ENCODE results near the gene ATP4B. TPM values are rescaled to one million over a fixed set of nuclear protein-coding genes. Genes with fewer than 3 reads are reported as not detected.

ATP4B gene
- total RNA-seq, 2 experiments from 2014 or later = not detected

DNA sequence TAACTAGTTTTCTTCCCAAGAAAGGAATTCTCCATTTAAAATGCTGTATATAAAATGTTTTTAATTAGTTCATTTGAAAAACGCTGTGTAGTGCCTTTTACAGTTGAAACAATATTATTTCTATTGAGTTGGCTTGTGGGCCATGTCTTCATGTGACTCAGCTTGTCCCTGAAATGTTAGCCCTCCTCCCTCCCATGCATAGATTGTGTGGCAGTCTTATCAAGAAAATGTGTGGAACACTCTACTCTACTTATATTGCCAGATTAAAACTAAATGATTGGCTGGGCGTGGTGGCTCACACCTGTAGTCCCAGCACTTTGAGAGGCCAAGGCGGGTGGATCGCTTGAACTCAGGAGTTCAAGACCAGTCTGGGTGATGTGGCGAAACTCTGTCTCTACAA is 40.0 kb downstream of the ATP4B start:
- no peak for DNase-seq (ENCODE audit: low spot score)
- no peak for TF ChIP-seq EZH2phosphoT487 (IDR thresholded peaks at IDR 0.05; ENCODE audit: borderline replicate concordance, low read depth, low read length)
- TF ChIP-seq, protein P1, sequence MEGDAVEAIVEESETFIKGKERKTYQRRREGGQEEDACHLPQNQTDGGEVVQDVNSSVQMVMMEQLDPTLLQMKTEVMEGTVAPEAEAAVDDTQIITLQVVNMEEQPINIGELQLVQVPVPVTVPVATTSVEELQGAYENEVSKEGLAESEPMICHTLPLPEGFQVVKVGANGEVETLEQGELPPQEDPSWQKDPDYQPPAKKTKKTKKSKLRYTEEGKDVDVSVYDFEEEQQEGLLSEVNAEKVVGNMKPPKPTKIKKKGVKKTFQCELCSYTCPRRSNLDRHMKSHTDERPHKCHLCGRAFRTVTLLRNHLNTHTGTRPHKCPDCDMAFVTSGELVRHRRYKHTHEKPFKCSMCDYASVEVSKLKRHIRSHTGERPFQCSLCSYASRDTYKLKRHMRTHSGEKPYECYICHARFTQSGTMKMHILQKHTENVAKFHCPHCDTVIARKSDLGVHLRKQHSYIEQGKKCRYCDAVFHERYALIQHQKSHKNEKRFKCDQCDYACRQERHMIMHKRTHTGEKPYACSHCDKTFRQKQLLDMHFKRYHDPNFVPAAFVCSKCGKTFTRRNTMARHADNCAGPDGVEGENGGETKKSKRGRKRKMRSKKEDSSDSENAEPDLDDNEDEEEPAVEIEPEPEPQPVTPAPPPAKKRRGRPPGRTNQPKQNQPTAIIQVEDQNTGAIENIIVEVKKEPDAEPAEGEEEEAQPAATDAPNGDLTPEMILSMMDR (conservative IDR thresholded peaks at IDR 0.05; ENCODE audit: low read length) = no peak
- H3K4me3 ChIP-seq (ENCODE audit: low read depth, low read length, poor library complexity, severe bottlenecking) = no peak overlapping the region
- peaks cover 27% of the 10 kb centered on the region; the same call in 1 of the 2 replicates for H3K79me2 ChIP-seq (ENCODE audit: insufficient read depth, low read depth, low read length)
- intact Hi-C loops (cut with micrococcal nuclease; ENCODE audit: unreplicated experiment) = no loop called here
- no peaks in the 10 kb centered on the region for H4K20me1 ChIP-seq (ENCODE audit: insufficient read depth, low read length)
- no TSS peak for BruUV-seq (replicated peaks)
- H3K4me2 ChIP-seq (ENCODE audit: low read length) = no peak overlapping the region
- H3K36me3 ChIP-seq (ENCODE audit: insufficient read depth, low read length) = peaks cover 76% of the 10 kb centered on the region
- no peak overlapping the region for H3K27ac ChIP-seq (ENCODE audit: low read depth, low read length, poor library complexity, severe bottlenecking)
- H2AFZ ChIP-seq (ENCODE audit: low read length) = no peak overlapping the region
- H3K9me3 ChIP-seq (ENCODE audit: low read length) = no peaks in the 10 kb centered on the region
- H3K4me1 ChIP-seq (ENCODE audit: insufficient read depth, low read length, poor library complexity, severe bottlenecking) = no peaks in the 10 kb centered on the region
- ChIA-PET POLR2A (no interaction called here), CTCF (ENCODE audit: unreplicated experiment) (no interaction called here)
- H3K9me2 ChIP-seq (ENCODE audit: insufficient read depth, low read length) = no peaks in the 10 kb centered on the region

DNA sequence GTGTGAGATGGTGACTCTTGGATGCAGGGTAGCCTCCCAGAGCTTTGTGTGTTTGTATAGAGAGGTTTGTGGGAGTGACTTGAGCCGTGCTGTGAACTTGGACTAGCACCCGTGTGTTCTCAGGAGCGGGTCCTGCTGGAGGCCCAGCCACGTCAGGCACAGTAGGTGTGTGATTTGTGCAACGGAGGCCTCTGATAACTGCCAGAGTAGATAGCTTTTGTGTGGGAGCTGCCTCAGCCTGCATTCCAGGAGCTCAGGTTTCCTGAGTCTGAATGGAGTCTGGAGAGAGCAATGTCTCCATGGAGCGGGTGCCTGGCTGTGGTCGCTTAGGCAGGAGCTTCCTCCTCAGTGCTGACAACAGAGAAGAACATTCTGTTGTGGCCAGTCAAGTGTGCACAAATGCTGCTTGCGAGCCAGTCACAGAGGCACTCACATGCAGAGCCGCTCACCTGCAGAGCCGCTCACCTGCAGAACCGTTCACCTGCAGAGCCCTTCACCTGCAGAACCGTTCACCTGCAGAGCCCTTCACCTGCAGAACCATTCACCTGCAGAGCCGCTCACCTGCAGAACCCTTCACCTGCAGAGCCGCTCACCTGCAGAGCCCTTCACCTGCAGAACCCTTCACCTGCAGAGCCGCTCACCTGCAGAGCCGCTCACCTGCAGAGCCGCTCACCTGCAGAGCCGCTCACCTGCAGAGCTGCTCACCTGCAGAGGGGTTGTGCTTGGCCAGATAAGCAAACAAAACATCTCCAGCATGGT is 40.8 kb downstream of the ATP4B start:
- POLR2A ChIA-PET = no interaction called here

More for the DNA sequence above, 40.8 kb downstream of the ATP4B start:
- CTCF ChIA-PET (ENCODE audit: unreplicated experiment) = no interaction called here
- Histone ChIP-seq H3K4me1 (ENCODE audit: insufficient read depth, low read length, poor library complexity, severe bottlenecking) (no peaks in the 10 kb centered on the region), H3K36me3 (ENCODE audit: insufficient read depth, low read length) (peaks cover 76% of the 10 kb centered on the region), H2AFZ (ENCODE audit: low read length) (no peak overlapping the region), H3K4me2 (ENCODE audit: low read length) (no peak overlapping the region), H3K9me2 (ENCODE audit: insufficient read depth, low read length) (no peaks in the 10 kb centered on the region), H3K27ac (ENCODE audit: low read depth, low read length, poor library complexity, severe bottlenecking) (no peak overlapping the region), H3K79me2 (ENCODE audit: insufficient read depth, low read depth, low read length) (peaks cover 27% of the 10 kb centered on the region; the same call in 1 of the 2 replicates), H3K4me3 (ENCODE audit: low read depth, low read length, poor library complexity, severe bottlenecking) (no peak overlapping the region), H4K20me1 (ENCODE audit: insufficient read depth, low read length) (no peaks in the 10 kb centered on the region), H3K9me3 (ENCODE audit: low read length) (no peaks in the 10 kb centered on the region)
- intact Hi-C loops (cut with micrococcal nuclease; ENCODE audit: unreplicated experiment) = no loop called here
- DNase-seq (ENCODE audit: low spot score) = no peak
- BruUV-seq (replicated peaks) = no TSS peak
- TF ChIP-seq, protein P1 (conservative IDR thresholded peaks at IDR 0.05; ENCODE audit: low read length) = no peak
- TF ChIP-seq EZH2phosphoT487 (IDR thresholded peaks at IDR 0.05; ENCODE audit: borderline replicate concordance, low read depth, low read length) = no peak
